B cell (primary cell): ENCODE results near the gene LIMCH1. TPM values are rescaled to one million over a fixed set of nuclear protein-coding genes. Genes with fewer than 3 reads are reported as not detected.

Experiments used
- ATAC-seq: fragments of 200-7000 bp; cut with Tn5 transposase; one replicate; pipeline ENCODE4 v1.10.0; 2021; ENCODE audit warnings: low read depth, mild to moderate bottlenecking, moderate number of reproducible peaks, moderate library complexity
- CTCF ChIA-PET: fragments of 350-600 bp; sonication (Branson Sonifier 250); formaldehyde crosslinking; loops from one replicate; lab custom pipeline; 2021; ENCODE audit warnings: antibody characterized with exemption, inconsistent platforms; lab: Charles Lee
- POLR2A ChIA-PET: fragments of 350-600 bp; sonication (Branson Sonifier 250); formaldehyde crosslinking; loops from one replicate; lab custom pipeline; 2021; ENCODE audit warnings: antibody characterized with exemption; lab: Charles Lee
- DNase-seq: peaks from one replicate; pipeline ENCODE4 v3.0.0; 2013
- H2AFZ ChIP-seq: 2 replicates; pipeline ENCODE4 v1.6.1; 2012; ENCODE audit warnings: mild to moderate bottlenecking, low read depth, low read length; ENCODE audit not compliant: insufficient read depth, poor library complexity, severe bottlenecking
- H3K27ac ChIP-seq, 2 donors: 1 replicate in 1 of 2; 2 replicates in 1 of 2; pipeline ENCODE4 v1.5.1; 2012 to 2013; ENCODE audit warnings: low read length in 2 of 2, mild to moderate bottlenecking in 2 of 2, moderate library complexity in 1 of 2
- H3K27me3 ChIP-seq, 4 experiments: fragments of 200-600 bp in 1 of 4; sonication (generic) in 1 of 4; replicated peaks in 1 of 4; 1 replicate in 2 of 4; 2 replicates in 2 of 4; pipeline versions ENCODE4 v1.6.1 to v1.7.0; 2013 to 2016; ENCODE audit warnings: low read length in 3 of 4, mild to moderate bottlenecking in 2 of 4, mixed read lengths in 1 of 4, moderate library complexity in 1 of 4; ENCODE audit not compliant: insufficient read depth in 4 of 4, control insufficient read depth in 3 of 4; ENCODE audit errors: control extremely low read depth in 1 of 4
- H3K36me3 ChIP-seq, 2 experiments: replicated peaks in 1 of 2; 1 replicate in 1 of 2; 2 replicates in 1 of 2; pipeline versions ENCODE4 v1.6.1 to v1.7.1; 2013; ENCODE audit warnings: low read length in 1 of 2; ENCODE audit not compliant: insufficient read depth in 2 of 2, control insufficient read depth in 1 of 2; ENCODE audit errors: control extremely low read depth in 1 of 2, extremely low read depth in 1 of 2
- H3K4me1 ChIP-seq, 2 donors: fragments of 200-600 bp in 1 of 2; sonication (generic) in 1 of 2; 1 replicate in 1 of 2; 2 replicates in 1 of 2; pipeline versions ENCODE4 v1.5.1 to v1.6.1; 2013 to 2017; ENCODE audit warnings: low read length in 2 of 2; ENCODE audit not compliant: control insufficient read depth in 2 of 2, insufficient read depth in 2 of 2
- H3K4me2 ChIP-seq: replicated peaks from 2 replicates; pipeline ENCODE3; 2012; ENCODE audit warnings: mild to moderate bottlenecking, low read depth, low read length; ENCODE audit not compliant: poor library complexity, severe bottlenecking
- H3K4me3 ChIP-seq, 5 experiments: fragments of 200-600 bp in 1 of 5; sonication (generic) in 1 of 5; 1 replicate in 3 of 5; 2 replicates in 2 of 5; pipeline versions ENCODE4 v1.5.1 to v1.7.0; 2011 to 2016; ENCODE audit warnings: low read length in 4 of 5, mild to moderate bottlenecking in 4 of 5, low read depth in 2 of 5, control low read depth in 1 of 5, moderate library complexity in 1 of 5; ENCODE audit not compliant: insufficient read depth in 1 of 5; ENCODE audit errors: control extremely low read depth in 1 of 5, extremely low read depth in 1 of 5
- H3K79me2 ChIP-seq: fragments of 200-600 bp; sonication (generic); one replicate; pipeline ENCODE4 v1.6.0; 2016; ENCODE audit warnings: low read length; ENCODE audit not compliant: control insufficient read depth, insufficient read depth
- H3K9ac ChIP-seq: fragments of 200-600 bp; sonication (generic); 2 replicates; pipeline ENCODE4 v1.6.1; 2017; ENCODE audit warnings: mild to moderate bottlenecking, low read length, moderate library complexity
- H3K9me3 ChIP-seq, 3 donors: one replicate each; pipeline versions ENCODE4 v1.6.1 to v1.7.1; 2013; ENCODE audit warnings: low read length in 2 of 3; ENCODE audit not compliant: control insufficient read depth in 2 of 3, insufficient read depth in 1 of 3; ENCODE audit errors: control extremely low read depth in 1 of 3
- H4K20me1 ChIP-seq: 2 replicates; pipeline ENCODE4 v1.6.0; 2012; ENCODE audit warnings: mild to moderate bottlenecking, low read length; ENCODE audit not compliant: insufficient read depth, control insufficient read depth, poor library complexity, severe bottlenecking
- H3K27ac Mint-ChIP-seq: one replicate; pipeline ENCODE4 v1.8.0; 2021; ENCODE audit warnings: mixed read lengths
- H3K27me3 Mint-ChIP-seq: one replicate; pipeline ENCODE4 v1.8.0; 2021; ENCODE audit warnings: mixed read lengths
- H3K4me1 Mint-ChIP-seq: one replicate; pipeline ENCODE4 v1.8.0; 2021; ENCODE audit warnings: mixed read lengths
- H3K4me3 Mint-ChIP-seq: one replicate; pipeline ENCODE4 v1.8.0; 2021; ENCODE audit warnings: mixed read lengths
- H3K9me3 Mint-ChIP-seq: one replicate; pipeline ENCODE4 v1.8.0; 2022; ENCODE audit warnings: mixed read lengths; ENCODE audit not compliant: insufficient read depth
- EZH2 ChIP-seq: IDR thresholded peaks from 2 replicates; pipeline ENCODE4 v1.6.1; 2012; ENCODE audit warnings: borderline replicate concordance, low read depth, mild to moderate bottlenecking, moderate library complexity, low read length; ENCODE audit not compliant: insufficient read depth, poor library complexity, severe bottlenecking
- WGBS: methylation state at CpG from one replicate; pipeline ENCODE4 v1.1.5; 2013; ENCODE audit warnings: missing lambda C conversion rate; ENCODE audit not compliant: insufficient coverage; 5-methylcytosine and 5-hydroxymethylcytosine counted together
- intact Hi-C: fragments of 100-400 bp; cut with micrococcal nuclease; formaldehyde crosslinking; loops from one replicate; pipeline ENCODE4 v1.10.0; 2022
- polyA plus RNA-seq: library from polyadenylated mRNA; depleted of rRNA; stranded (reverse); fragments of >200 nt; gene quantifications from 2 replicates; pipeline ENCODE4 v1.2.3, GENCODE V29; 2012
- total RNA-seq, 2 donors: library from RNA; stranded (reverse); fragments of 120-200 nt in 1 of 2; gene quantifications; 1 replicate in 1 of 2; 2 replicates in 1 of 2; pipeline versions ENCODE4 v1.2.3 to v1.2.4, GENCODE V29; 2013 to 2022
- TF ChIP-seq, protein P1 (sequence below): fragments of 200-600 bp; IDR thresholded peaks from one replicate; pipeline ENCODE4 v1.8.0; 2022; ENCODE audit warnings: antibody characterized with exemption, mild to moderate bottlenecking

The LIMCH1 gene
- total and polyA plus RNA-seq, 2 donors (not counting 1 experiment from before 2014, with no cell fraction given) = not detected

DNA sequence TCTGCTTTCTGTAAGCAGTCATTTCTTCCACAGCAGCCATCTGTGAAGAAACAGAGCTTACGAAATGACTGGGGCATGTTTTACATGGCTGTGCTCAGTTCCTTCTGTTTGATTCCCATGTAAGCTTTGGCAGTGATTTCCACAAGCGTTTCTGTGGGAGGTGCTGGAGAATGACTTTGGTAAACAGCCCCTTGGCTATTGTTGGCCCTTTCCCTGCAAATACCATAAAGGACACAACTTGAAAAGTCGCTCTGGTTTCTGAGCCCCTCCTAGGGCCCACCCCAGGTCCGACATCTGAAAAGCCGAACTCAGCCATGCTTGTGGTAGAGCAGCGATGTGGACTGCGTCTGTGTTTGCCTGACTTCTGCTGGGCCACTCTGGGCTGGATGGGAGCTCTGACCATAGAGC lies 3.7 kb downstream of the LIMCH1 start:
- H3K4me1 Mint-ChIP-seq = no peaks in the 10 kb centered on the region
- Histone ChIP-seq H3K27me3 (peaks cover 0 to 4% (median 0%) of the 10 kb centered on the region in 4 experiments), H3K27ac (no peak overlapping the region), H3K36me3 (no peaks in the 10 kb centered on the region), H3K4me2 (no peak overlapping the region), H3K9ac (no peak overlapping the region), H3K4me1 (no peaks in the 10 kb centered on the region), H3K79me2 (no peaks in the 10 kb centered on the region), H2AFZ (no peak overlapping the region), H3K9me3 (no peaks in the 10 kb centered on the region), H4K20me1 (no peaks in the 10 kb centered on the region), H3K4me3 (no peak overlapping the region)
- ChIA-PET CTCF (interaction anchor here (1.6 kb wide), 1 partner anchor 123 kb away, joined by 4 read pairs; no protein-coding TSS in a partner anchor), POLR2A (no interaction called here)
- H3K27me3 Mint-ChIP-seq = peaks cover 8% of the 10 kb centered on the region
- no peak for TF ChIP-seq EZH2
- TF ChIP-seq, protein P1, sequence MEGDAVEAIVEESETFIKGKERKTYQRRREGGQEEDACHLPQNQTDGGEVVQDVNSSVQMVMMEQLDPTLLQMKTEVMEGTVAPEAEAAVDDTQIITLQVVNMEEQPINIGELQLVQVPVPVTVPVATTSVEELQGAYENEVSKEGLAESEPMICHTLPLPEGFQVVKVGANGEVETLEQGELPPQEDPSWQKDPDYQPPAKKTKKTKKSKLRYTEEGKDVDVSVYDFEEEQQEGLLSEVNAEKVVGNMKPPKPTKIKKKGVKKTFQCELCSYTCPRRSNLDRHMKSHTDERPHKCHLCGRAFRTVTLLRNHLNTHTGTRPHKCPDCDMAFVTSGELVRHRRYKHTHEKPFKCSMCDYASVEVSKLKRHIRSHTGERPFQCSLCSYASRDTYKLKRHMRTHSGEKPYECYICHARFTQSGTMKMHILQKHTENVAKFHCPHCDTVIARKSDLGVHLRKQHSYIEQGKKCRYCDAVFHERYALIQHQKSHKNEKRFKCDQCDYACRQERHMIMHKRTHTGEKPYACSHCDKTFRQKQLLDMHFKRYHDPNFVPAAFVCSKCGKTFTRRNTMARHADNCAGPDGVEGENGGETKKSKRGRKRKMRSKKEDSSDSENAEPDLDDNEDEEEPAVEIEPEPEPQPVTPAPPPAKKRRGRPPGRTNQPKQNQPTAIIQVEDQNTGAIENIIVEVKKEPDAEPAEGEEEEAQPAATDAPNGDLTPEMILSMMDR = no peak
- no peak overlapping the region for H3K27ac Mint-ChIP-seq
- 95% methylated on average over 6 of the region's 7 CpGs for WGBS
- no peaks in the 10 kb centered on the region for H3K9me3 Mint-ChIP-seq
- intact Hi-C loops = no loop called here
- DNase-seq (no peak), ATAC-seq (no peak)
- no peak overlapping the region for H3K4me3 Mint-ChIP-seq

GRCh38 chr4:41542526-41543275 lies 4.7 kb downstream of the LIMCH1 start:
- CTCF ChIA-PET = no interaction called here
- Histone ChIP-seq H3K9ac (no peak overlapping the region), H3K4me3 (no peak overlapping the region), H2AFZ (no peak overlapping the region), H3K36me3 (no peaks in the 10 kb centered on the region), H4K20me1 (no peaks in the 10 kb centered on the region), H3K79me2 (no peaks in the 10 kb centered on the region), H3K4me1 (no peaks in the 10 kb centered on the region), H3K9me3 (no peaks in the 10 kb centered on the region), H3K4me2 (no peak overlapping the region), H3K27ac (no peak overlapping the region), H3K27me3 (peaks cover 0 to 4% (median 0%) of the 10 kb centered on the region in 4 experiments)
- WGBS = no CpG with 5 or more reads among the region's 5 CpGs
- no peak overlapping the region for H3K4me3 Mint-ChIP-seq
- POLR2A ChIA-PET = no interaction called here
- peaks cover 4% of the 10 kb centered on the region for H3K27me3 Mint-ChIP-seq
- no peak overlapping the region for H3K27ac Mint-ChIP-seq
- no peaks in the 10 kb centered on the region for H3K9me3 Mint-ChIP-seq
- no peak for TF ChIP-seq EZH2
- TF ChIP-seq, protein P1 = no peak
- intact Hi-C loops = no loop called here
- DNase-seq (no peak), ATAC-seq (no peak)
- no peaks in the 10 kb centered on the region for H3K4me1 Mint-ChIP-seq
